ENCODE measurements around the gene CPN1. TPM values are rescaled to one million over a fixed set of nuclear protein-coding genes. Genes with fewer than 3 reads are reported as not detected.

Gene CPN1
- total and polyA plus RNA-seq, 2 donors (not counting 3 experiments of a cell fraction or from before 2014, with no cell fraction given): not detected

DNA sequence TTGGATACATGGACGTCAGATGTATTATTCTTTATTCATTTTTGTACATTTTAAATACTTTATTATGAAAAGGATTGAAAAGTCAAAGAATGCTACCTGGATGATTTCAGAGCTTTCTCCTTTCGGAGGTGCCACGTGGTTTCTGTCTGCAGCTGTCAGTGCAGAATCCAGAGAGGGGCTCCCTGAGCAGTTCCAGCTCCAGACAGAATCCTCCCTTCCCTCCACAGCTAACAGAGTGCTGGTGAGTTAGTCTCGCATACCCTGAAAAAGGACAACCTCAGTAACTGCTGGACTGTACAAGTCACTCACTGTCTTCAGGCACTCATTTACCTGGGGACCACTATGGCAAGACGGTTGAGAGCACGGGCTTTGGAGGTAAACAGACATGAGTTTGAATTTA lies 82.8 kb downstream of the CPN1 start:
- Histone ChIP-seq H3K27me3 (ENCODE audit: control insufficient read depth in 2 of 2, insufficient read depth in 2 of 2, low read length in 2 of 2) (no peaks in the 10 kb centered on the region), H3K4me2 (ENCODE audit: insufficient read depth, low read length) (no peak overlapping the region), H3K27ac (ENCODE audit: insufficient read depth, low read depth, low read length) (no peak overlapping the region), H3K79me2 (ENCODE audit: control insufficient read depth, insufficient read depth, low read length) (peaks cover 98% of the 10 kb centered on the region), H3K4me1 (ENCODE audit: control insufficient read depth, extremely low read depth, insufficient read depth, low read length) (peaks cover 59% of the 10 kb centered on the region), H4K20me1 (replicated peaks; ENCODE audit: control insufficient read depth, extremely low read depth, insufficient read depth, low read length) (peaks cover 10% of the 10 kb centered on the region), H3K9me1 (replicated peaks; ENCODE audit: control insufficient read depth, extremely low read depth, insufficient read depth, low read length) (no peaks in the 10 kb centered on the region), H3K36me3 (ENCODE audit: control insufficient read depth in 2 of 2, extremely low read depth in 1 of 2, insufficient read depth in 2 of 2, low read length in 2 of 2) (peaks cover 0 to 9% of the 10 kb centered on the region in 2 experiments), H2AFZ (ENCODE audit: low read depth, low read length) (no peak overlapping the region), H3K9me3 (replicated peaks; ENCODE audit: control insufficient read depth, insufficient read depth, low read length) (no peaks in the 10 kb centered on the region), H3K4me3 (replicated peaks in 1 of 3; ENCODE audit: insufficient read depth in 1 of 3, low read depth in 1 of 3, low read length in 3 of 3) (no peak overlapping the region), H3K9ac (replicated peaks; ENCODE audit: extremely low read depth, insufficient read depth, low read length) (no peak overlapping the region)
- no TSS peak for BruUV-seq (replicated peaks)
- TF ChIP-seq MYC (IDR thresholded peaks at IDR 0.05; ENCODE audit: low read depth, low read length) (no peak), POLR2AphosphoS5 (IDR thresholded peaks at IDR 0.05; ENCODE audit: insufficient read depth, low read depth, low read length) (no peak), FOS (IDR thresholded peaks at IDR 0.05; ENCODE audit: borderline replicate concordance, insufficient read depth, low read length) (no peak), POLR2A (IDR thresholded peaks at IDR 0.05; ENCODE audit: low read depth, low read length) (no peak), EZH2 (IDR thresholded peaks at IDR 0.05; ENCODE audit: borderline replicate concordance, low read depth, low read length, severe bottlenecking) (no peak), GATA2 (IDR thresholded peaks at IDR 0.05; ENCODE audit: insufficient read depth, insufficient read length, low read depth, low read length) (no peak), JUN (IDR thresholded peaks at IDR 0.05; ENCODE audit: borderline replicate concordance, insufficient read depth, insufficient read length, low read depth) (no peak)
- TF ChIP-seq, protein P1, sequence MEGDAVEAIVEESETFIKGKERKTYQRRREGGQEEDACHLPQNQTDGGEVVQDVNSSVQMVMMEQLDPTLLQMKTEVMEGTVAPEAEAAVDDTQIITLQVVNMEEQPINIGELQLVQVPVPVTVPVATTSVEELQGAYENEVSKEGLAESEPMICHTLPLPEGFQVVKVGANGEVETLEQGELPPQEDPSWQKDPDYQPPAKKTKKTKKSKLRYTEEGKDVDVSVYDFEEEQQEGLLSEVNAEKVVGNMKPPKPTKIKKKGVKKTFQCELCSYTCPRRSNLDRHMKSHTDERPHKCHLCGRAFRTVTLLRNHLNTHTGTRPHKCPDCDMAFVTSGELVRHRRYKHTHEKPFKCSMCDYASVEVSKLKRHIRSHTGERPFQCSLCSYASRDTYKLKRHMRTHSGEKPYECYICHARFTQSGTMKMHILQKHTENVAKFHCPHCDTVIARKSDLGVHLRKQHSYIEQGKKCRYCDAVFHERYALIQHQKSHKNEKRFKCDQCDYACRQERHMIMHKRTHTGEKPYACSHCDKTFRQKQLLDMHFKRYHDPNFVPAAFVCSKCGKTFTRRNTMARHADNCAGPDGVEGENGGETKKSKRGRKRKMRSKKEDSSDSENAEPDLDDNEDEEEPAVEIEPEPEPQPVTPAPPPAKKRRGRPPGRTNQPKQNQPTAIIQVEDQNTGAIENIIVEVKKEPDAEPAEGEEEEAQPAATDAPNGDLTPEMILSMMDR (IDR thresholded peaks at IDR 0.05; ENCODE audit: extremely low read depth in 1 of 2, insufficient read depth in 1 of 2, low read depth in 1 of 2, low read length in 2 of 2): no peak
- TF ChIP-seq, protein P2, sequence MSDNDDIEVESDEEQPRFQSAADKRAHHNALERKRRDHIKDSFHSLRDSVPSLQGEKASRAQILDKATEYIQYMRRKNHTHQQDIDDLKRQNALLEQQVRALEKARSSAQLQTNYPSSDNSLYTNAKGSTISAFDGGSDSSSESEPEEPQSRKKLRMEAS (IDR thresholded peaks at IDR 0.05; ENCODE audit: insufficient read depth, insufficient read length): no peak
- intact Hi-C loops (cut with micrococcal nuclease): no loop called here
- dilution Hi-C loops (cut with MboI; ENCODE audit: extremely low pct_ligation_motif_present, low sequenced_read_pairs): no loop called here
- no peak for FAIRE-seq
- no peak for DNase-seq (ENCODE audit: low read depth, low spot score)
- ChIA-PET CTCF (interaction anchor here (1.5 kb wide), 3 partner anchors 15 to 92 kb away, joined by 4 read pairs; no protein-coding TSS in a partner anchor), POLR2A (no interaction called here)
